HG02571 (cell line): ENCODE measurements around the gene MAP3K10.

ENCODE experiments used
- ATAC-seq: cut with Tn5 transposase; IDR thresholded peaks from one replicate; pipeline ENCODE4 v1.9.1; 2021; ENCODE audit warnings: mild to moderate bottlenecking, moderate library complexity; ENCODE audit not compliant: unreplicated experiment

MAP3K10 gene

DNA sequence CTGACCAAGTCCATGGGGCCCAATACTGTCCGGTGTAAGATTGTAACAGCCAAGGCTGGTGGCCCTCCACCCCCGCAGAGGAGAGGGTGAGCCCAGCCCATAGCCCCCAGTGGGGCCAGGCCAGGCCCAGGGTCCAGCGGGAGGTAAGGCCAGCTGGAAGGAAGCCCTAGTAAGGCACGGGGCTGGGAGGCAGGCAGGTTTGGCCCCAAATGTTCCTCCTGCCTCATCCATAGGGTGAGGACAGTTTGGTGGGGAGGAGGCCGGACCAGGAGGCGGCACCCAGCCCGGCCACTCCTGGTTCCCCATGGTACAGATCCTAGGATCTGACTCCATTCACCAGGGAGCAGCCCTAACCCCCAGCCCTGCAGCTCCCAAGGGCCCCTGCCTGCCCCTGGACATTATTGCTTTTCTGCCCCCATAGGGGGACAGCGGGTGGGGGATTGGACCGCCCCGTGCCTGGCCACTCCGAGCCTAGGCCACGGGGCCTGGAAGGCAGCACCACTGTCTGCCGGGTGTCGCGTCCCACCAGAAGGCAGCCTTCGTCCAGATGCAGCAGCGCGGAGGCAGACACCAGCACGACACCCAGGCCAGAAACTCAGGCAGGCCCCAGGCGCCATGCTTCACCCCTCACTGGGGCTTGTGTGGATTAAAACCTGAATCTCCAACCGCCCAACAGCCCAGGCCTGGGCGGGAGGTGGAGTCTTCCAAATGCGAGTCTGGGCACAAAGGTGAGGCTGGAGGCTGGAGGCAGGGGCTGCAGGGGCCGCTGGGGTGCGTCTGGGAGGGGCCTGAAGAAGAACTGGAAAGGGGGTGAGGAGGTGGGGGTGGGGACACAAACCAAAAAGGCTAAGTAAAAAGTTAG, 42.0 kb downstream of the MAP3K10 start:
- ATAC-seq = no peak

DNA sequence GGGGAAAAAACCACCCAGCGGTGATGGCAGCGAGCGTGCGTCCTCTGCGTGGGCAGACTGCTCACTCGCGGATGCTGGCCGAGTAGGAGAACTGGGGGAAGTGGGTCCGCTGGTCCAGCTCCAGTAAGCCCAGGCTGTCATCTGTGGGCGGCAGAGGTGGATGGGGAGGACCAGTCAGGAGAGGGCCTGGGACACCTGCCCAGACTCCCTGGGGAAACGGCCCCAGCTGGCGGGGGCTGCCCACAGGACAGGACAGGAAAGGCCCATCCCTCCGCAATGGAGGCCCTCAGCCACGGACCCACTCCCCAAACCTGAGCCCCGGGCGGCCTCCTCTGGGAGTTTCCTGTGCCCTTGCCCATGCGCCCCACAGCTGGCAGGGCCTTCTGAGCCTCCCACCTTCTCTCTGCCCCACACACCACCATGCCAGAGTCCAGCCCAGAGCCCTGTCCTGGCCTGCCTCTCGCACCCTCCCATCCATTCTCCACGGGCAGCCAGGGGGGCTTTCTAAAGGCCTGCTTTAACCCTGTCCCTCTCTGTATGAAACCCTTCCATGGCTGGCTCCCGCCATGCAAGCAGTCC, 42.7 kb downstream of the MAP3K10 start:
- ATAC-seq = no peak

DNA sequence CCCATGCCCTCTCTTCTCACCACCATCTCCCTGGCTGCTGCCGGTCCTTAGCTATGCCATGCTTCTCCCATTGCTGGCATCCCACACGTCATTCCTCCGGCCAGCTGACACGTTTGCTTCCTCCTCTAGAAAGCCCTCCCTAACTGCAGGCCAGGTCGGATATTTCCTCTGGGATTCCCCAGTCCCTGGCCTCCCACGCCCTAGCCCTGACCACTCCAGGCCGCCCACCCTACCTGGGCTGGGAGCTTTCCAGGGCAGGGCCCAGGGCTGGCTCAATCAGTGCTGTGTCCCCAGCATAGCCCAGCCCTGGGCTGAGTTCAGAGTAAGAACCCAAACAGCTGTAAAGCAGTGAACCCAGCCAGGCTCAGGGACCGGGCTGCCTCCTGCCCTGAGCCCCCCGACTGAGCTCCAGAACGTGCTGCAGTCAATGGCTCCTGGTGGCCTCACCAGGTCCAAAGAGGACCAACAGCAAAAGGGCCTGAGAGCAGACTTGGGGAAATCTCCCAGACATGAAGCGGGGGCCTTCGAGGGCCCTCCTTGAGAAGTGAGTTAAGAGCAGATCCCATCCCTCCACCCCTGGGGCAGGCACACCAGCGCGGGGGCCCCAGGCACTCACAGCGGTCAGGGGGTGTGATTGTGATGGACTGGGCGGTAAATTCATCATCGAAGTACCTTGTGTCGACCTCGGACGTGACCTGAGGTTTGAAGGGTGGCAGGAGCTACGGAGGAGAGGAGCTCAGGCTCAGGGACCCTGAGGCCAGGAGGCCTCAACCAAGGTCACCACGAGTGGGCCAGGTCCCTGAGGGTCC, 43.4 kb downstream of the MAP3K10 start:
- no peak for ATAC-seq

DNA sequence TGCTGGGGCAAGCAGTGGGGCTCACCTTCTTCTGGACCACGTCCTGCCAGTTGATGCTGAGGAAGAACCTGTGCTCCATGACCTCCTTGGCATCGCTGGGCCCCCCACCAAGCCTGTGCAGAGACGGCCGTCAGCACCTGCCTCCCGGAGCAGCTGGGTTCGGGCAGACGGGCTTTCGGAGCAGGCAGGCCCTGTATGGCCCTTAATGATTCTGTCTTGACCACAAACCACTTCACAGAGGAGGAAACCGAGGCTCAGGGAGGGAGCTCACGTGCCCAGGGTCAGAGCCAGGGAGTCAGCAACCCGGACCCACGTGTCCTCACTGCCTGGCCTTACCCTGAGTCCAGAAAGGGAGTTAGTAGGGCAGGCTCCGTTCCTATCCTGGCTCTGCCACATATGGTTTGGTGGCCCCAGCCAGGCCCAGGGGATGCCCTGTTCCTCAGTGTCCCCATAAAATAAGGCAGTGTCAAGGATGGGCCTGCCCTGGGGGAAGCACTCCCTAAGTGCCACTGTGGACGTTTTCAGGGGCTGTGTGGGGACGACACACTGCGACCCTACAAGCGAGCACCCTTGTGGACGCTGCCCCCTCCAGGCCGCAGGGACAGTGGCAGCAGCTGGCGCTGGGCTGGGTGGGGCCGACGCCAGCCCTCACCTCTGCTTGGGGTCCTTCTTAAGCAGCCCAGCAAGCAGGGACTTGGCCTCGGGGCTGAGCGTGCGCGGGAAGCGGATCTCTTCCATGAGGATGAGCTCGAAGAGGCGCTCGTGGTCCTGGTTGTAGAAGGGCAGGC, 44.2 kb downstream of the MAP3K10 start:
- ATAC-seq = no peak

DNA sequence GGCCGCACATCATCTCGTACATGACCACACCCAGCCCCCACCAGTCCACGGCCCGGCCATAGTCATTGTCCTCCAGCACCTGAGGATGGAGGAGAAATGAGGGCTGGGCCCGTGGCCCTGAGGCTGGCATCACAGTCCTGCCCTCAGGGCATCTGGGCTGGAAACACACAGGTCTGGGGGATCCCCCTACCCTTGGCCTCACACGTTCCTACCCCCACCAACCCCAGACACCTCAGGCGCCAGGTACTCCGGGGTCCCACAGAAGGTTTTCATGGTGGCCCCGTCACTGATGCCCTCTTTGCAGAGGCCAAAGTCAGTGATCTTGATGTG, 44.8 kb downstream of the MAP3K10 start:
- ATAC-seq = no peak

DNA sequence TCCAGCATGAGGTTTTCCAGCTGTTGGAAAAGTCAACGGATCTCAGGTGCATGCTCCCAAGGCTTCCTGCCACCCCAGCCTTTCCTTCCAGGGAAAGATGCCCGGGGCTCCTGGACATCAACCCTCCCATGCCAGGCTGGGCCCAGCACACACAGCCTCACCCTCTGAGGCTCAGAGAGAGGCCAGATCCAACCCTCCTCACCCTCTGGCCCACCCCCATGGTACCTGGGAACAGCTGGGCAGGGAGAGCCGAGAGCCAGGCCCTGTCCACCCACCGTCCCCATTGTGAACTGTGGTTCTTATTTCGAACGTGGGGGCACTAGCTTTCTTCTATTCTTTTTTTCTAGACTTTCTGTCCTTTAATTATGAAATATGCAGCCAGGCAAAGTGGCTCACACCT, 45.1 kb downstream of the MAP3K10 start:
- no peak for ATAC-seq

DNA sequence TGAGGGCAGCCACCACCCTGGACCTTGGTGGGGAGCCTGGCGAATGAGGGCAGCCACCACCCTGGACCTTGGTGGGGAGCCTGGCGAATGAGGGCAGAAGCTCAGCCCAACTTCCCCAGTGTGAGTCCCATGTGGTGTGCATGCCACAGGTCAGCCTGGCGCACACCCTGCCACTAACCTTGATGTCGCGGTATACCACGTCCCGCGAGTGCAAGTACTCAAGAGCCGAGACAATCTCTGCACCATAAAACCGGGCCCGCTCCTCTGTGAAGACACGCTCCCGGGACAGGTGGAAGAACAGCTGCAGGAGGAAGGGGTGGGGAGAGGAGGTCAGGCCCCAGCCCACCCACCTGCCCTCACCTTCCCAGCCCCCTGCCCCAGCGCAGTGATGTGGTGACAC, 46.6 kb downstream of the MAP3K10 start:
- no peak for ATAC-seq

DNA sequence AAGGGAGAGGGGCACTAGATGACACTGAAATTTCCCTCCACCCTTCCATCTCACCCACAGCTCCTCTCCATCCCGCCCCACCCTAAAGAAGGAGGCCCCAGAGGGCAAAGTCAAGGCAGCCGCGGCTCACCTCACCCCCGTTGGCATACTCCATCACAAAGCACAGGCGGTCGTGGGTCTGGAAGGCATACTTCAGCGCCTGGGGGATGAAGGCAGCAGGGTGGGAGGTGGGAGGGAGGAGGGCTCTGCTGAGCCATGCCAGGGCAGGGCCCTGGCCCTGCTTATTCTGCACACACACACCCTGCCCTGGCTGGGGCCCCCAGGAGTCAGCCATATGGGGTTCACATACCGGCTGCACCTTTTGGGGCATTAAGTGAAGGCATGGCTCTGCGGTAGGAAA, 47.5 kb downstream of the MAP3K10 start:
- no peak for ATAC-seq

DNA sequence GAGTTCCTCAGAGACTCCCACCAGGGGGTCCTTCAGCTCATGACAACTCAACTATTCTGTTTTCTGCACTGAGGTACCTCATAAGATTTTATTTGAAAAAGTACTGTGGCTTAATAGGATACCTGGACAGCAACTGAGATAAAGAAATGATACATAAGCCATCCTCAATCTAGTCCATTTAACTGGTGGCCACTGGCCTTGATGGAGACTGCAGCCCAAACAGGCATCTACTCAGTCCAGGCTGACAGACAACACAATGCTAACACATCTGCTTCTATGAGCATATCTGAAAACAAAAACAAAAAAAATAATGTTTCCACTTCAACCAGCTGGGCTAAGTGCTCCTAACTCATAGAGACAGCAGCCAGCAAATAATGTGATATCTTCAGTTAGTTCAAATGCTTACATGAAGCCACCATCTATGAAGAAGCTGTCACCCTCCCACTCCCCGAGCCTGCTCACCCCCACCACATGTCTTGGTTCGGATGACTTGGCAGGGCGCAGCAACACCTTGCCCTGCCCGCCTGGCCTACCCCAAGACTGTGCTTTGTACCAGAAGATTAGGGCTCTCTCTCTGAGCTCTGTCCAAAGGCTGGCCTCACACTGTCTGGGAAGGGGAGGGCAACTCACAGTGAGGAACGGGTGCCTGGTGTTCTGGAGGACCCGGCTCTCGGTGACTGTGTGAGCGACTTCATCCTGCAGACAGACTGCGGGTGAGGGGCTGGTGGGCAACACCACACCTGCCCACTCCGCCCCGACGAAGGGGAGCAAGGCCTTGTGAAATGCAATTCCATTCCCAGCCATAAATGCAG, 48.4 kb downstream of the MAP3K10 start:
- ATAC-seq = no peak

DNA sequence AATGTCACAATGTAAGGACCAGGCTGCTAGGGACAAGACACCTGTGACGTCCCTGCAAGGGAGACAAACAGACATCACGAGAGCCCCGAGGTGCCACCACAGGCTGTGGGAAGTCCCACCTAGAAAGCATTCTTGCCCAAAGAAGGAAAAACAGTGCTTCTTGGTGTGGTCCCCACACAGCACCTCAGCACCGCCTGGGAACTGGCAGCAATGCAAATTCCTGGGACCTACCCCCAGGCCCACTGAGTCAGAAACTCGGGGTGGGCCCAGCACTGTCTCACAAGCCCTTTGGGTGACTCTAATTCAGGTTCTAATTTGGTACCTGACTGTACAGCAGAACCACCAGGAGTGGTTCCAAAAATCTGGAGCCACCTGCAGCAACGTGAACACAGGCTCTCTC, 49.1 kb downstream of the MAP3K10 start:
- ATAC-seq = no peak

DNA sequence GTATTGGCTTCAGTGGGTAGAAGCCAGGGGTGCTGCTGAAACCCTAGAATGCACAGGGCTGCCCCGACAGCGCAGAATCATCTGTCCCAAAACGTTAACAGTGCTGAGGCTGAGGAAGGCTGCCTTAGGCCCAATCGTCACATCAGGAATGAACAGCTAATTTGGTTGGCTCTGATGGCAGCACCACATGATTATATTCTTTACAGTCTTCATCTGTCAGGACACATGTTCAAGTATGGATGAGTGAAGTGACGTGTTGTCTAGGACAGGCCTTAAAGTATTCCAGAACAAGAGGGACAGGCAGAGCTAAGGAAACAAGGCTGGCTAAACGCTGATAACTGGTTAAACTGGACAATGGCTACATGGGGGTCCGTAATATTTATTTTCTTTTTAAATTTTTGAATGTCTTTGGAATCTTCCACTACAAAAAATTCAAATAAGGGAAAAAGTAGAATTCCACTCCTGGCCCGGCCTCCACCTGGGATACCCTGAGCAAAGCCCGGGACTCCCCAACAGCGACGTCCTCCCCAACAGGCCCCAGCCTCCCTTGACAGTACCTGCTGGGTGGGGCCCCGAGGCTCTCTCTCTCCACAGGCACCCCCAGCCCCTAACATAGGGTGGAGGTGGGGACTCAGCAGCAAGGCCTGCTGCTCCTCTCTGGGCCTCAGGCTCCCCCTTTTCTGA, 50.0 kb downstream of the MAP3K10 start:
- ATAC-seq = no peak

DNA sequence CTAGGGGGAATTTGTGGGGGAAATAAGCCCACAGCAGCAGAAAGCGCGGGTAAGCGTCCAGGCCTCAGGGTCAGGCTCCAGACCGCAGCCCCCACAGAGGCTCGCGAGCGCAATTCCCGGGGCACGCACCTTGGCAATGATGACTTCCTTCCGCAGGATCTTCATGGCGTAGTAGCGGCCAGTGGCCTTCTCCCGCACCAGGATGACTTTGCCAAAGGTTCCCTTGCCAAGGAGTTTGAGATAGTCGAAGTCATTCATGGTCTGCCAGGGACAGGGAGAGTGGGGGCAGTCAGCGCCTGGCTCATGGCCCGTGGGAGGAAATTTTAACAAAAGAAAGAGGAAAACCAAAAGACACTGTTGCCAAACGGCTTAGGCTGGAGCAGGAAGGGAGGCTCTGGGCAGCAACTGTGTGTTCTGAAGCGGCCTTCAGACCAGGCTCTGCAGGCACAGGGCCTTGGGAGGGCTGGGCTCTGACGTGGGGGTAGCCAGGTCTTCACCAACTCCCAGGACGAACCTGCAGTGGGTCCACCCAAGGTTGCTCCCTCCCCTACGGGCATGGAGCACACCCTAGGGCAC, 50.7 kb downstream of the MAP3K10 start:
- no peak for ATAC-seq

DNA sequence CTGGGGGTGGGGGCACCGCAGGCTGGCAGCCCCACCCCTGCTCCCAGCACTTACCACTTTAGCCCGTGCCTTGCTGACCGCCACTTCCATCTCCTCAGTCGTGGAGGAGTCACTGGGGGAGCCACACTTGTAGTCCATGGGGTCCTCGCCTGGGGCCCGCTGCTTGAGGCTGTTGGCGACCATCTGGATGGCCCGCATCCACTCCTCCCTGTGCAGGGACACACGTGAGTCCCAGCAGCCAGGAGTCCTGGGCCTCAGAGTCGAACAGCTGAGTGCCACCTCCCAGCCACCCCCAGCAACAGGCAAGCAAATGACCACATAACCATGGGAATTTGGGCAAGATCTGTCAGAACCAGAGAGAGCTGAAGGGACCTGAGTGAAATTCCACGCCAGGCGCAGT, 51.3 kb downstream of the MAP3K10 start:
- no peak for ATAC-seq

DNA sequence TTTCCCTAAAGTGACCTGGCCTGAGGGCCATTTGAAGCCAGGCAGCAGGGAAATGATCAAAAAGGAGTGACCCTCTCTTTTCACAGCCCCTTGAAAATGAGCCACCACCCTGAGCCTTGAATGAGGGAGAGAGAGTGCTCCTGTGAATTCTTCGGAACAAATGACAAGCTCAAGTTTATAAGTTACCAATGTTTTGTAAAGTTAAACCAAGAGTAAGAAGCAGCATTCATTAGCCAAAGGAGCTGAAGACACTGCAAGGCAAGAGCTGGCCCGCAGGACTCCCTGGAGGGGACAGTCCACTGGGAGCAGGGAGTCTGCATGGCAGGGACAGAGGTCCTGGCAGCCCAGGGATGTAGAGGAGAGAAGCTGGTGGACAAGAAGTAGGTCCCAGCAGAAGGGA, 52.0 kb downstream of the MAP3K10 start:
- no peak for ATAC-seq

DNA sequence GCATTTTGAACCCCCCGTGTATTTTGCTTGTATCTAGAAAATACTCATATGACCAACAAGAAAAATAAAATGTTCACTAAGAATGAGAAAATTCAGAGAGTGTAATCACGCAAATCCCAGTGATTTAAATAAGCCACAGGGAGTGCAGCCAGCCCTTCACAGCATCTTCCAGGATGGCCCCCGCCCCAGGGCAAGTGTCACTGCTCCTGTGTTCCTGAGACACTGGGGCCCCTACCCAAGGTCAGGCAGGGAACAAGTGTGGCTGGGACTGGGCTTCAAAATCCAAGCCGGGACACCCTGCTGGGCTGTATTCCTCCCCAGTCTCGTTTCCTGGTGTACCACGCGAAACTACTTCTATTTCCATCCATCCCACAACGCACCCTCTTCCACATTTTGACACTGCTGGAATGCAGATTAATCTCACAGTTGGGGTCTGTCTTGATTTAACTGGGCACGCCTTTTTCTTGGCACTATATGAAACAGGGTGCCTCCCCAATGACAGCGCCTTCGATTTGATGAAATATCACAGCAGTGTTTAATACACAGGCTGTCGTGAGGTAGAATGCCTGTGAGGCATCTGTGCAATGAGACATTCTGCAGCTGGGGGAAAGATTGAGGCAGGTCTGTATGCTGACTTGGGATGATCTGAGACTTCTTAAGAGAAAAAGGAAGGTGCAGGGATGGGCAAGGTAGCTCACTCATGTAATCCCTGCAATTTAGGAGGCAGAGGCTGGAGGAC, 53.5 kb downstream of the MAP3K10 start:
- ATAC-seq = no peak

DNA sequence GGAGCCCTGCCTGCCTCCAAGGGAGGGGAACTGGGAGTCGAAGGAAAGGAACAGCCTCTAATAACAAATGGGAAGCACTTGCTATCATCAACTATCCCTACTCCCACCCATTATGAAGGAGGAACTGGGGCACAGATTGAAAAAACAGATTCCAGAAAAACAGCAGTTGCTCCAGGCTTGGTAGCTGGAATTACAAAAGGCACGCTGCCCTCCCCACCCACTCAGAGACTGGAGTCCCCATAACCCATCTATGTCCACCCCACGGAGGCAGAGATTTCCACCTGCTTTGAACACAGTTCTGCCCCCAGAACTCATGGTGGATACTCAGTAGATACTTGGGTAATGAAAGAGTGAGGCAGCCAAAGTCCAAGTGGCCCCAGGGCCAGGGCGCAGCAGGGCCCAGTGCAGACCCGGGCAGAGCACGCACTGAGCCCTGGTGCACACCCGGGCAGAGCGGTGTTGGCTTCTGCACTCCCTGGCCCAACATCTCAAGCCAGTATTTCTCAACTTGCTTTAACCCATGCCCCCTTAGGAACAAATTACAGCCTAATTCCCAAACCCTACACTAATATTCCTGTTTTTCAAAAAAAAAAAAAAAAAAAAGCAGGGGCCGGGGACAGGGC, 54.4 kb downstream of the MAP3K10 start:
- no peak for ATAC-seq

DNA sequence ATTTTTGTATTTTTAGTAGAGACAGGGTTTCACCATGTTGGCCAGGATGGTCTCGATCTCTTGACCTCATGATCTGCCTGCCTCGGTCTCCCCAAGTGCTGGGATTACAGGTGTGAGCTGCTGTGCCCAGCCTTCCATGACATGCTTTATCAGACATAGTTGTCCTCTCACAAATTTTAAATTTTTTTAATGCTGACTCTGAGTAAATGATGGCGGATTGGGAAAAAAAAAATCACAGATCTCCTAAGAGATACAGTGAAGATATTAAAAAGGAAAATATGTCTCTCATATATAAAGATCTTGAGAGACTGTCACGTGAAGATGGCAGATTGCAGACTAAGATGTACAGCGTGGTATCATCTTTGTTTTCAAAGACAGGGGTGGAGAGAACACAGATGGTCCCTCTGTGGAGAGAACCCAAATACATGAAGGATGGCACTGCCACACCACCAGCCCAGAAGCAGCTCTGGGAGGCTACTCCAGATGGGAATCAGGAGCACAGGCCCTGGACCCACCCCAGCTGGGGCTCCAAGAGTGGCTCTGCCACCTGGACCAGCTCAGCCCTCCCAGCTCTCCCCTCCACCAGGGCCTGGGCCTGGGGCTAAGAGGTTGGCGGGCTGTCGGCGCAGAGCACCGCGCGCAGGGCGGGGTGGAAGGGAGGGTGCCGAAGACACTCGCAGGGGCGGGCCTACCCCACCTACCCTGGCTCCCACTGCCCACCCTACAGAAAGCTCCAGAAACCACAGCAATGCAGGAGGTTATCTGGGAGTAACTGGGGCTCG, 55.3 kb downstream of the MAP3K10 start:
- no peak for ATAC-seq

DNA sequence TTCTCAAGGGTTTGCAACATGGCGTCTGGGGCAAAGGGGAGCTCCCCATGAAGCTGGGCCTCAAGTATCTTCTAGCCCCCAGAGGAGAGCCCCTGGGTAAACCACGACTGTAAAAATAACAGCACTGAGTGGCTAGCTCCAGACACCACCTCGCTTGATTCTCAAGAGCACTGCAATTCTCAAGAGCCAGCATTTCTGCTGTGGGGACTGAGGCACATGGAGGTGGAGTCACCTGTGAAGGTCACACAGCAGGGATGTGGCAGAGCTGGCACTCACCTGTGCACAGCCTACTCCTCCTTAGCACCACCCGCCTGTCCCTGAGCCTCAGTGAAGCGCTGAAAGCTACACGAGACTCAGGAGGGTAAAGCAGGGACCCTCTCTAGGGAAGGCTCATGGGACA, 56.0 kb downstream of the MAP3K10 start:
- ATAC-seq = no peak
